Globus pallidus (tissue), 1 donor: Measurements from ENCODE around the gene TOX2.

Source experiments
- DNase-seq: peaks from one replicate; pipeline ENCODE4 v3.0.0-alpha.2; 2015; ENCODE audit warnings: low spot score

TOX2 gene

GRCh38 chr20:43976547-43976946, 61.9 kb downstream of the TOX2 start:
- DNase-seq, result no peak

DNA sequence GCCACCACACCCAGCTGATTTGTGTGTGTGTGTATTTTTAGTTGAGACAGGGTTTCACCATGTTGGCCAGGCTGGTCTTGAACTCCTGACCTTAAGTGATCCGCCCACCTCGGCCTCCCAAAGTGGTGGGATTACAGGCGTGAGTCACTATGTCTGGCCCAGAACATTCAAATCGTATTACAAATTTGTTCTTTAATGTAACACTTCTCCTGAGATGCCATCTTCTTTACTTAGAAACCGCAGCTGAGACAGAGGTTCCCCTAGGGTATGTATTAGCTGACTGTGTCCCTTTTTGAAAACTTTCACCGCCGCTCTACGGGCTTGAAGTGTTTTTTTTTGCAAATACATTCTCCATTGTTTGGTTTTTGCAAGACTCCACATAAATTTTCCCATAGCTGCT, 62.6 kb downstream of the TOX2 start:
- DNase-seq, result no peak

GRCh38 chr20:43977962-43978361, 63.3 kb downstream of the TOX2 start:
- no peak for DNase-seq

GRCh38 chr20:43979576-43980105, 65.0 kb downstream of the TOX2 start:
- DNase-seq, result no peak

- no peak for DNase-seq
Measured at GRCh38 chr20:43981540-43981939, 66.9 kb downstream of the TOX2 start.

DNA sequence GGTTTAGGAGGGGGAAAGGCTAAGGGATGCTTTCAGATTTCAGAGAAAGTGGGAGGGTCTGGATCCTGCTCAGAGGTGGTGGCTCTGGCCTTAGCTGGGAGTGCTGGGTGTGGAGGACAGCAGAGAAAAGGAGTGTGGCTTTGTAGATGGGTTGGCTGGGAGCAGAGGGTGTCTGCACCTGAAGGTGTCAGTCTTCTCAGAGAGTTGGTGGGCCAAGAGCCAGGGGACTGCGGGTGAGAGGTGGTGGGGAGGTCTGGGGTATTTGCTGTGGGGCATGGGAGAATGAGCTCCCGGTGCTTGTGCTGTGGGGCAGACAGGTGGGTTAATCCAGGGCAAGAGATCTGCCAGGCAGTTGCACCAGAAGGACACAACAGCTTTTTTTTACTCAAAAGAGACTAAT, 67.4 kb downstream of the TOX2 start:
- no peak for DNase-seq

DNA sequence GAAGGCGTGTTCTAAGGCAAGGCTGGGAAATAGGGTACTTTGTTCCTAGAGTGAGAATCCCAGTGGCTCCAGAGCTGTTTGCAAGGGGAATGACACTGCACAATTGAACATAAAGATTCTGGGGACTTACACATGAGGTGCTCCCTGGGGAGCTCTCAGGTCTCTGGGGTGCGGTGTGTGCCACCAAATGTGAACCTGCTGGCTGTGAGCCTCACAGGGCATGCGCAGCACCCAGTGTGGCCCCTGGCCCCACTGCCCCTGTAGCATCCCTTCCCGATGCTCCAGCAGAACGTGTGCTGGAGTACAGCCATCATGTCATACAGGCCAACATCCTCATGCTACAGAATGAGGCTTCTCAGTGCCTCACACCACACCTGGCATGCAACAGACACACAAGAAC, 68.2 kb downstream of the TOX2 start:
- DNase-seq, result no peak

GRCh38 chr20:43983359-43983758, 68.7 kb downstream of the TOX2 start:
- DNase-seq, result no peak

DNA sequence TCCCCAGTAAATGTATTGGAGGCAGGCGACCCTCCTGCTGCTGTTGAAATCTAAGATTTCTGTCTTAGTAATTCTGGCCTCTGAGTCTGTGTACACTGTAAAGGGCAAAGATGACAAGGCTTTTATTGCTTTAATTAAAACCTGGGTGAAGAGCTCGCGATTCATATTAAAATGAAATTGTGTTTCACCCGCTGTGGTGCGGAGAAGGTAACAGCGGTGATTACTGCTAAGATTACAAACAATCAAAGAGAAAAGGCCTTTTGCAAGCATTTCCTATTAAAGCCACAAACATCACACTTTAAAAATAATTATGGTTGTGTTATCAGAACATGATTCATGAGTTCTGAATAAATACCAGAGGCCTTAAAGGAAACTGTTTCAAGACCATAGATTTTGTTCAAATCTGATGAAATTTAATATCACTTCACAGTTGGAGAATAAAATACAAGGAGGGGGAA, 69.3 kb downstream of the TOX2 start:
- DNase-seq, result no peak

DNA sequence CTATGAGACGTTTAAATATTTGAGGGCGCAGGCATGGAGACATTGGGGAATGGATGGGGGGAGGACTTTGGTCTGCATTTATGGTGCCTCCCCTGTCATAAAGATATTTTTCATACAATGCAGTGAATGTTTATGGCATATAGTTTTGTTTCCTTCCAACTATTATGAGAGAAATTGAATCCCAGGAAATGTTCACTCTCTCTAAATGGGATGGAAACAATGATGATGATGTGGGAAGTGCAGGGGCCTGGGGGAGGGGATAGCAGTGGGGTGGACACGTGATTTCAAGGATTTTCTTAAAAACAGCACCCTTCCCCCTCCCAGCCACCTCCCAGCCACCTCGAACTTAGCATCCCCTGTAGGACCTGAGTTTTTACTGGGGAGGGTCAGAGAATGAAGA, 69.9 kb downstream of the TOX2 start:
- DNase-seq, result no peak

DNA sequence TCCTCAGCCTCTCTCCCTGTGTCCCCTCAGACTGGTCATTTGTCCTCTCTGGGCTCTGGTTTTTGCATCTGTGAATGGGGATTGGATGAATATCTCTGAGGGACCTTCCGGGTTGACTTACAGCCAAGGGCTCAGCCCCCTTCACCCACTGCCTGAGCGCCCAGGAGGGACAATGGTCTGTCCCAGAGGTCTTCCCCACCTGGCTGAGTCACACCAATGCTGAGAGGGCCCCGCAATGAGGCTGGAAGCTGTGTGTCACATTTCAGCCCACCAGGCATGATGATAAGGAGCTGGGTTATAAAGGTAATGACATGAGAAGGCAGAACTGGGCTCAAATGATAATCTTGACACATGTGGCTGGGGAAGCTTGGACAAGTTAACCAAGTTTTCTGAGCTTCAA, 70.5 kb downstream of the TOX2 start:
- DNase-seq, result no peak

- no peak for DNase-seq
Measured at GRCh38 chr20:43985608-43986316, 71.1 kb downstream of the TOX2 start.

GRCh38 chr20:43987018-43987417, 72.4 kb downstream of the TOX2 start:
- DNase-seq, result no peak

- DNase-seq, result no peak
Measured at GRCh38 chr20:43987531-43987930, 72.9 kb downstream of the TOX2 start.

GRCh38 chr20:43988451-43988850, 73.8 kb downstream of the TOX2 start:
- DNase-seq, result no peak

- DNase-seq, result no peak
Measured at GRCh38 chr20:43988867-43989266, 74.2 kb downstream of the TOX2 start.

- no peak for DNase-seq
Measured at GRCh38 chr20:43991261-43991660, 76.6 kb downstream of the TOX2 start.

DNA sequence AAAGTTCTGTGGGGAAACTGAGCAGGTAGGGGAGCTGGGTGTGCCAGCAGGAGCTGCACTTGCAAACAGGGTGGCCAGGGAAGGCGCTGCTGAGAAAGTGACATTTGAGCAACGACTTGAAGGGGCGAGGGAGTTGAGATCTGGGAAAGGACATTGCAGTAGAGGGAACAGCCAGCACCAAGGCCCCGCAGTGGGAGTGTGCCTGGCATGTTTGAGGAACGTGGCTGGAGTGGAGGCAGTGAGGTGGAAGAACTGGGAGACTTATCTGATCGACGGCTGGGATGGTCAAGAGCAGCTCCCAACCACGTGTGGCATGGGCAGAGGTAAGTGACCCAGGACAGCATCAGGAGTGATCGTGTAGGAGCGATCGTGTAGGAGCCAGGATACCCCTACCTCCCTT, 77.3 kb downstream of the TOX2 start:
- no peak for DNase-seq

GRCh38 chr20:43992885-43993284, 78.2 kb downstream of the TOX2 start:
- no peak for DNase-seq

- DNase-seq, result no peak
Measured at GRCh38 chr20:43993560-43993959, 78.9 kb downstream of the TOX2 start.

GRCh38 chr20:43994486-43995100, 79.9 kb downstream of the TOX2 start:
- DNase-seq, result no peak

DNA sequence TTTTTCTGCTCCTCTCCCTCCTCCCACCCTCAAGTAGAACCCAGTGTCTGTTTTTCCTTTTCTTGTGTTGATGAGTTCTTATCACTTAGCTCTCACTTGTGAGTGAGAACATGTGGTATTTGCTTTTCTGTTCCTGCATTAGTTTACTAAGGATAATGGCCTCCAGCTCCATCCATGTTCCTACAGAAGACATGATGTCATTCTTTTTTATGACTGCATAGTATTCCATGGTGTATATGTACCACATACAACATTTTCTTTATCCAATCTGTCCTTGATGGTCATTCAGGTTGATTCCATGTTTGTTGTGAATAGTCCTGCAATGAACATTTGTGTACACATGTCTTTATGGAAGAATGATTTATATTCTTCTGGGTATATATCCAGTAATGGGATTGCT, 81.0 kb downstream of the TOX2 start:
- no peak for DNase-seq

DNA sequence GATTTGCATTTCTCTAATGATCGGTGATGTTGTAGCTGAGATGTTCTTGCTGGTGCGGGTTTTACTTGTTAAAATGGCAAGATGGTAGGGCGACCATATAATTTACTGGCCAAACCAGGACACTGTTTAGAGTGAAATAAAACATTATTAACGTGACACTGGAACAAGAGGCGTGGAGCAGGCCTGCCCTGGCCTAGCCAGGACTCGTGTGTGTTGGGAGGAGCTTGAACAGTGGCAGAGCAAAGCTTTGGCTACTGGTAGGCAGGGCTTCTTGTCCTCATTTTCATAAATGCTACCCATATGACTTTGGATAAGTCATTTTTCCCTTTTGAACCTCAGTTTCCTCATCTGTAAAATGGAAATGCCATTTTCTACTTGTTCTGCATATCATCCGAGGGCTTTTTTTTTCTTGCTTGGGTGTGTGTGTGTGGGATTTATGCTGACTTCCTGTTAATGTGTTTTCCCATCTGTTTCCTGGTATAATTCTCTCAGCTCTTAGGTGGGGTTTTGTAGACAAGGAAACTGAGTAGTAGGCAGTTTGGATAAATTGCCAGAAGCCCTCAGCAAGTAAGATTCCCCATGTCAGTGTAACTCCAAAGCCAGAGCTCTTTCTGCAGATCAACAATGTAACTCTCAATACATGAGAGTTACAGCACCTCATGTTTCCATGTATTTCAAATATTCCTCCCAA, 81.7 kb downstream of the TOX2 start:
- DNase-seq, result no peak
